GM23248 (cell line): Measurements from ENCODE around the gene CCDC28A. TPM values are rescaled to one million over a fixed set of nuclear protein-coding genes. Genes with fewer than 3 reads are reported as not detected.
"Not testable (repeated sequence)": the region's sequence is repeated elsewhere in the genome, so short reads cannot be mapped to it uniquely, and the experiment has no call there.

Experiments
- DNase-seq: peaks from one replicate; pipeline ENCODE4 v3.0.0-alpha.2; 2015
- H2AFZ ChIP-seq: fragments of 200-600 bp; sonication (generic); 2 replicates; pipeline ENCODE4 v1.6.1; 2016; ENCODE audit warnings: antibody characterized with exemption
- H3F3A ChIP-seq: fragments of 200-600 bp; sonication (generic); 2 replicates; pipeline ENCODE4 v1.6.1; 2016; ENCODE audit warnings: mild to moderate bottlenecking, antibody characterized with exemption, mixed run types; ENCODE audit not compliant: insufficient read depth
- H3K27ac ChIP-seq: fragments of 200-600 bp; sonication (generic); 2 replicates; pipeline ENCODE4 v1.5.1; 2016; ENCODE audit warnings: mild to moderate bottlenecking
- H3K27me3 ChIP-seq: fragments of 200-600 bp; sonication (generic); replicated peaks from 2 replicates; pipeline ENCODE4 v1.6.1; 2016; ENCODE audit warnings: mild to moderate bottlenecking; ENCODE audit not compliant: insufficient read depth
- H3K36me3 ChIP-seq: fragments of 200-600 bp; sonication (generic); 2 replicates; pipeline ENCODE4 v1.6.1; 2016; ENCODE audit warnings: low read depth, mild to moderate bottlenecking
- H3K4me1 ChIP-seq: fragments of 200-600 bp; sonication (generic); 2 replicates; pipeline ENCODE4 v1.6.1; 2016; ENCODE audit warnings: mild to moderate bottlenecking; ENCODE audit not compliant: insufficient read depth
- H3K4me2 ChIP-seq: fragments of 200-600 bp; sonication (generic); one replicate; pipeline ENCODE4 v1.6.1; 2016; ENCODE audit warnings: mild to moderate bottlenecking; ENCODE audit not compliant: unreplicated experiment
- H3K4me3 ChIP-seq: fragments of 200-600 bp; sonication (generic); 2 replicates; pipeline ENCODE4 v1.5.1; 2016; ENCODE audit warnings: mild to moderate bottlenecking
- H3K79me2 ChIP-seq: fragments of 200-600 bp; sonication (generic); 2 replicates; pipeline ENCODE4 v1.6.1; 2016; ENCODE audit warnings: mild to moderate bottlenecking; ENCODE audit not compliant: insufficient read depth
- H3K9ac ChIP-seq: fragments of 200-600 bp; sonication (generic); 2 replicates; pipeline ENCODE4 v1.6.1; 2016; ENCODE audit warnings: mild to moderate bottlenecking
- H3K9me2 ChIP-seq: fragments of 200-600 bp; sonication (generic); 2 replicates; pipeline ENCODE4 v1.6.1; 2016; ENCODE audit warnings: mixed run types, mild to moderate bottlenecking, moderate library complexity; ENCODE audit not compliant: insufficient read depth
- H3K9me3 ChIP-seq: fragments of 200-600 bp; sonication (generic); one replicate; pipeline ENCODE4 v1.6.1; 2017; ENCODE audit warnings: low read depth
- H4K20me1 ChIP-seq: fragments of 200-600 bp; sonication (generic); 2 replicates; pipeline ENCODE4 v1.6.0; 2016; ENCODE audit not compliant: insufficient read depth
- EZH2 ChIP-seq: fragments of 200-600 bp; sonication (generic); IDR thresholded peaks from 2 replicates; pipeline ENCODE4 v1.6.1; 2018; ENCODE audit warnings: antibody characterized with exemption, mild to moderate bottlenecking; ENCODE audit not compliant: insufficient read depth, poor library complexity, severe bottlenecking
- EZH2phosphoT487 ChIP-seq: fragments of 200-600 bp; sonication (generic); IDR thresholded peaks from 2 replicates; pipeline ENCODE4 v1.6.1; 2018; ENCODE audit warnings: antibody characterized with exemption, moderate library complexity, mild to moderate bottlenecking, low read depth; ENCODE audit not compliant: insufficient read depth
- WGBS, 2 experiments: methylation state at CpG; one replicate each; pipeline ENCODE4 v1.1.6; 2015 to 2017; ENCODE audit warnings: low lambda C conversion rate in 2 of 2, low coverage in 1 of 2; ENCODE audit errors: missing lambda C conversion rate in 2 of 2; 5-methylcytosine and 5-hydroxymethylcytosine counted together
- in situ Hi-C: fragments of 300-500 bp; cut with MboI; formaldehyde crosslinking; loops from 2 replicates; pipeline ENCODE4 v1.15.0; 2020
- polyA plus RNA-seq: library from polyadenylated mRNA; unstranded; fragments of >200 nt; fragmentation: Nextera tagmentation; extraction: Ambion mirVana; gene quantifications from 2 replicates; pipeline ENCODE4 v1.2.1, GENCODE V29; 2016
- total RNA-seq: library from RNA; depleted of rRNA; stranded (reverse); fragments of >200 nt; shearing (Covaris generic); gene quantifications from 2 replicates; pipeline ENCODE4 v1.2.3, GENCODE V29; 2014

The CCDC28A gene
- total and polyA plus RNA-seq, 2 experiments from 2014 or later, result 15.9 to 18.2 TPM

DNA sequence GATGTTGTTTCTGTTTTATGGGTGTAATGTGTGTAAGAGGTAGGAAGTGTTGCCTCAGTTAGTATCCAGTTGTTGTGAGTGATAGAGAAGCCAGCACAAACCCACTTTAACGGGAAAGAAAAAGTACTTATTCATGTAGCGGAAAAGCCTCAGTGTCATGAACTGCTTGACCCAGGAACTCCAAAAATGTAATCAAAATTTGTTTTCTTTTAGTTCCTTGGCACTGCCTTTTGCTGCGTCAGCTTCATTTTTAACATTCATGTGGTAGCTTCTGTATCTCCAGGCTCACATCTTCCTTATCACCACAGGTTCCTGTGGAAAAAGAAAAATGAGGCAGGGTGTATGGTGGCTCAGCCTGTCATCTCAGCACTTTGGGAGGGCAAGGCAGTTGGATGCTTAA is 46.4 kb upstream of the CCDC28A start:
- in situ Hi-C loops, result no loop called here
- no peak overlapping the region for H2AFZ ChIP-seq
- no peaks in the 10 kb centered on the region for H3K9me3 ChIP-seq
- no peaks in the 10 kb centered on the region for H3K79me2 ChIP-seq
- no peak overlapping the region for H3K9ac ChIP-seq
- WGBS, 2 experiments, result 79 to 85% methylated on average over 3 of the region's 3 CpGs
- H3K36me3 ChIP-seq, result no peaks in the 10 kb centered on the region
- no peak overlapping the region for H3K27ac ChIP-seq
- no peaks in the 10 kb centered on the region for H3K9me2 ChIP-seq
- H3K4me2 ChIP-seq, result no peak overlapping the region
- DNase-seq, result no peak
- H3K4me1 ChIP-seq, result no peaks in the 10 kb centered on the region
- no peak overlapping the region for H3K4me3 ChIP-seq
- TF ChIP-seq EZH2, result no peak
- H3K27me3 ChIP-seq, result no peaks in the 10 kb centered on the region
- no peaks in the 10 kb centered on the region for H4K20me1 ChIP-seq
- H3F3A ChIP-seq, result 0 out of 2 replicates have a peak, but pooled peaks cover 8% of the 10 kb centered on the region

DNA sequence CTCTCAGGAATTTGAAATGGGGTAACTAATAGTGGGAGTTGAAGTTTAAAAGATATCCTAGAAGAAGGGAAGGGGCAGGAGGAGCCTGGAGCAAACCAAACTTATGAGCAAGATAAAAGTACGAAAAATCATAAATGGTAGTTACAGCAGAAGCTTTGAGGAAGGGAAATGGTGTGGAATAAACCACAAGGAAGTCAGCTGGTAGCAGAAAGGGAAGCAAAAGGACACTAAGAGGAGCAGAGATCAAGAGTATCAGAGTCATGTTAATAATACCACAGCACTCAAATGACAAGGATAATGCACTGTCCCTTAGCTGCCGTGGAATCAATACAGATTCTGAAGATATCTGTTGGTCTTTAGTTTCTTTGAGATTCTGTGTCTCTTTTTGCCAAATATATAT is 44.9 kb upstream of the CCDC28A start:
- H3K27ac ChIP-seq, result no peak overlapping the region
- H3F3A ChIP-seq, result no peaks in the 10 kb centered on the region
- WGBS, 2 experiments, result 60 to 68% methylated on average over 2 of the region's 2 CpGs
- H3K4me3 ChIP-seq, result no peak overlapping the region
- no peaks in the 10 kb centered on the region for H4K20me1 ChIP-seq
- no peaks in the 10 kb centered on the region for H3K79me2 ChIP-seq
- H3K9me2 ChIP-seq, result no peaks in the 10 kb centered on the region
- in situ Hi-C loops, result no loop called here
- H3K9me3 ChIP-seq, result no peaks in the 10 kb centered on the region
- H2AFZ ChIP-seq, result no peak overlapping the region
- no peaks in the 10 kb centered on the region for H3K27me3 ChIP-seq
- no peak for DNase-seq
- H3K9ac ChIP-seq, result no peak overlapping the region
- H3K36me3 ChIP-seq, result no peaks in the 10 kb centered on the region
- TF ChIP-seq EZH2phosphoT487 (no peak), EZH2 (no peak)
- H3K4me1 ChIP-seq, result no peaks in the 10 kb centered on the region
- no peak overlapping the region for H3K4me2 ChIP-seq

DNA sequence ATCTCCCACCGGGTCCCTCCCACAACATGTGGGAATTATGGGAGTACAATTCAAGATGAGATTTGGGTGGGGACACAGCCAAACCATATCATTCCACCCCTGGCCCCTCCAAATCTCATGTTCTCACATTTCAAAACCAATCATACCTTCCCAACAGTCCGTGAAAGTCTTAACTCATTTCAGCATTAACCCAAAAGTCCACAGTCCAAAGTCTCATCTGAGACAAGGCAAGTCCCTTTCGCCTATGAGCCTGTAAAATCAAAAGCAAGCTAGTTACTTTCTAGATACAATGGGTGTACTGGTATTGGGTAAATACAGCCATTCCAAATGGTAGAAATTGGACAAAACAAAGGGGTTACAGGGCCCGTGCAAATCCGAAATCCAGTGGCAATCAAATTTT is 43.5 kb upstream of the CCDC28A start:
- H4K20me1 ChIP-seq, H3K27me3 ChIP-seq, H3K4me3 ChIP-seq, H3K9me3 ChIP-seq, H3K4me1 ChIP-seq, H3F3A ChIP-seq, H3K79me2 ChIP-seq, H3K9ac ChIP-seq, H3K4me2 ChIP-seq, DNase-seq, H3K9me2 ChIP-seq, H3K36me3 ChIP-seq, in situ Hi-C loops, H3K27ac ChIP-seq, H2AFZ ChIP-seq: not testable (repeated sequence)
- WGBS, 2 experiments, result 60 to 64% methylated on average over 5 of the region's 5 CpGs

DNA sequence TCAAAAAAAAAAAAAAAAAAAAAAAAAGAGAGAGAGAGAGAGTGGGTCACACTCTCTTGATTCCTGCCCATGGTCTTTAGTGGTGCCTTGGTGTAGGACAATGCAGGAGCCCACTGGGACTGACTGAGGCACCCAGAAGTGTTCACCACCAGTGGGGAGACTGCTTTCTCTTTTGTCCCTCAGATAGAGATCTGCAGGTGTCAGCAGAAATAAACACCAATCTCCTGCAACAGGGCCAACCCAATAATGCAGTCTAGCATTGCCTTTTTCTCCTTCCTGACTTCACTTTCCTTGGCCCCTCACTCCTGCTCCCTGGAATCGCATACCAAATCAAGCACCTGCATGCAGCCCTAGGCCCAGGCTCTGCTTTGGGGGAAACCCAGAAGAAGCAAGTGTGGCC is 39.0 kb upstream of the CCDC28A start:
- in situ Hi-C loops, result no loop called here
- Histone ChIP-seq H3K27me3 (no peaks in the 10 kb centered on the region), H3K9me2 (no peaks in the 10 kb centered on the region), H3F3A (no peaks in the 10 kb centered on the region), H2AFZ (no peak overlapping the region), H3K4me2 (no peak overlapping the region), H3K9me3 (no peaks in the 10 kb centered on the region), H4K20me1 (no peaks in the 10 kb centered on the region), H3K9ac (no peak overlapping the region), H3K79me2 (no peaks in the 10 kb centered on the region), H3K27ac (no peak overlapping the region), H3K4me3 (no peak overlapping the region), H3K4me1 (no peaks in the 10 kb centered on the region), H3K36me3 (no peaks in the 10 kb centered on the region)
- DNase-seq, result no peak
- no peak for TF ChIP-seq EZH2phosphoT487
- no peak for TF ChIP-seq EZH2
- WGBS, 2 experiments, result 100% methylated on average over 1 of the region's 1 CpG

DNA sequence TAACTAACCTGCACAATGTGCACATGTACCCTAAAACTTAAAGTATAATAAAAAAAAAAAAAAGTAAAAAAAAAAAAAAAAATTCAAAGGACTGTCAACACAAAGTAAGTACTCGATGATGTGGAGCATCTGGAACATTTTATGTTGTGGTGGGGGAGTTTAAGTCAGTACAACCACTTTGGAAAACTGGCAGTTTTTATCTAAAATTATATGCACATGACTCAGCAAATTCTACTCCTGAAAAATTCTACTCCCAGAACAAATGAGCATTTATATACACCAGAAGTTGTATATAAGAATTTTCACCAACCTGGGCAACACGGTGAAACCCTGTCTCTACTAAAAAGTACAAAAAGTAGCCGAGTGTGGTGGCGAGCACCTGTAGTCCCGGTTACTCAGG is 36.9 kb upstream of the CCDC28A start:
- Histone ChIP-seq H3K27ac (no peak overlapping the region), H3K79me2 (no peaks in the 10 kb centered on the region), H3K9me3 (no peaks in the 10 kb centered on the region), H3K4me2 (no peak overlapping the region), H4K20me1 (no peaks in the 10 kb centered on the region), H3K4me1 (no peaks in the 10 kb centered on the region), H3F3A (no peaks in the 10 kb centered on the region), H2AFZ (no peak overlapping the region), H3K9me2 (no peaks in the 10 kb centered on the region), H3K9ac (no peak overlapping the region), H3K27me3 (no peaks in the 10 kb centered on the region), H3K4me3 (no peak overlapping the region), H3K36me3 (no peaks in the 10 kb centered on the region)
- no peak for DNase-seq
- in situ Hi-C loops, result no loop called here
- WGBS, 2 experiments, result 76 to 77% methylated on average over 5 of the region's 5 CpGs
- no peak for TF ChIP-seq EZH2
- no peak for TF ChIP-seq EZH2phosphoT487
